ENCODE data around the gene BICC1. TPM values are rescaled to one million over a fixed set of nuclear protein-coding genes. Genes with fewer than 3 reads are reported as not detected.

BICC1 gene
- total and polyA plus RNA-seq, 2 of the 13 experiments (the other 11 are each of a cell fraction or from before 2014, with no cell fraction given): 0.18 to 1.5 TPM

DNA sequence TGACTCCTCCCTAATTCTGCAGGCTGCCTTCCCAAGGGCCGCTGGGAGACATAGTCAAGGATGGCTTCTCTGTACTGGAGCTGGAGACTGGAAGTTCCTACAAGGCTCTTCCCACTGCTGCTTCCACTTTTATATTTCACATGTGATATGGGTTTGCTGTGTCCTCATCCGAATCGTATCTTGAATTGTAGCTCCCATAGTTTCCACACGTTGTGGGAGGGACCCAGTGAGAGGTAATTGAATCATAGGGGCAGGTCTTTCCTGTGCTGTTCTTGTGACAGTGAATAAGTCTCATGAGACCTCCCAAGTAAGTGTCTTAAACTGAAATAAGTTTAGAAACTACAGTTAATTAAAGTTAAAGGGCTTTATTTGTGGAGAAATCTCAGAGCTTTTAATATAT is 47.0 kb upstream of the BICC1 start:
- Histone ChIP-seq H3K9ac (ENCODE audit: insufficient read depth, low read depth, low read length) (no peak overlapping the region), H3K79me2 (ENCODE audit: insufficient read depth, low read length) (no peaks in the 10 kb centered on the region), H3K4me1 (ENCODE audit: insufficient read depth, low read length) (peaks cover 48% of the 10 kb centered on the region), H3K27ac (ENCODE audit: extremely low read length, insufficient read depth, low read length) (no peak overlapping the region), H2AFZ (ENCODE audit: low read length) (no peak overlapping the region), H3K4me3 (replicated peaks in 1 of 3; ENCODE audit: insufficient read depth in 1 of 3, low read depth in 2 of 3, low read length in 3 of 3) (no peak overlapping the region), H3K4me2 (ENCODE audit: low read depth, low read length) (no peak overlapping the region), H4K20me1 (ENCODE audit: insufficient read depth, low read length) (no peaks in the 10 kb centered on the region), H3K9me3 (ENCODE audit: low read length) (0 out of 2 replicates have a peak, but pooled peaks cover 5% of the 10 kb centered on the region), H3K36me3 (replicated peaks in 1 of 2; ENCODE audit: control insufficient read depth in 1 of 2, insufficient read depth in 2 of 2, low read length in 2 of 2) (no peaks in the 10 kb centered on the region), H3K27me3 (ENCODE audit: control insufficient read depth in 1 of 2, insufficient read depth in 2 of 2, low read length in 2 of 2) (no peaks in the 10 kb centered on the region)
- TF ChIP-seq TARDBP (CRISPR knock-in tag; IDR thresholded peaks at IDR 0.05) (no peak), SIX1 (CRISPR knock-in tag; IDR thresholded peaks at IDR 0.05; ENCODE audit: borderline replicate concordance) (no peak)
- POLR2A ChIA-PET: interaction anchor here (1.0 kb wide), 1 partner anchor 12 kb away, joined by 3 read pairs; no protein-coding TSS in a partner anchor
- WGBS (ENCODE audit: low lambda C conversion rate): 83% methylated on average over 3 of the region's 4 CpGs
- FAIRE-seq (no peak), DNase-seq (ENCODE audit: low spot score) (no peak), ATAC-seq (no peak)
- CTCF ChIA-PET (ENCODE audit: low intra/inter-chr PET ratio, low total read pairs): no interaction called here
- intact Hi-C loops (cut with micrococcal nuclease; ENCODE audit: unreplicated experiment) (no loop called here), in situ Hi-C loops (cut with HindIII; ENCODE audit: extremely low pct_ligation_motif_present, low pct_unique_long_range_greater_than_20kb) (no loop called here)
- BruUV-seq (replicated peaks): no TSS peak

DNA sequence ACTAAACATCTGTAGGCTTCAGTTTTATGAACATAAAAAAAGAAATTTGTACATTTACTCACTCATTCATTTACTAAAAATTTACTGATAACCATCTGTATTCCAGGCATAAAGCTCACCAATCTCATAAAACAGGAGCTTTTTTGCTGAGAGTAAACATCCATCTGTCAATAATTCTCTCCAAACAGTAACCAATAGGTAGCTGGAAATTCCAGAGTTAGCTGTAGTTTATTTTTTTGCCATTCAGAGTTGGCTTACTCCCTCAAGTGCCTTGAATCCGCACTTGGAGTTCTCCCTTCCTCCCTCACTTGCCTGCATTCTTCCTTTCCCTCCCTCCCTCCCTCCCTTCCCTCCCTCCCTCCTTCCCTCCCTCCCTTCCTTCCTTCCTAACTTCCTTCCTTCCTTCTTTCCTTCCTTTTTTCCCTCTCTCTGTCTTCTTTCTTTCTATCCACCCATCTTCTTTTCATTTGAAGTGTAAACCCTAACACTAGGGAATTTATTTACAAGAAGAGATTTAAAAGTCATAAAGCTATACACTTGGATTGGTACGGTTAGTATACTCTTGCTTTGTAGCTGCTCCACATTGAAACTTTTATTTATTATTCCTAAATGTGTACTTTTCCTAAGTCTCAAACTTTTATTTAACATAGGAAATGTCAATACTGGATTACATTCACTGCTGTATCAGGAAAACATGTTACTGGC is 44.6 kb upstream of the BICC1 start:
- DNase-seq (ENCODE audit: low spot score): peak; percentile 37
- Histone ChIP-seq H3K27ac (ENCODE audit: extremely low read length, insufficient read depth, low read length) (peak overlapping the region; percentile 68), H3K27me3 (ENCODE audit: control insufficient read depth in 1 of 2, insufficient read depth in 2 of 2, low read length in 2 of 2) (no peaks in the 10 kb centered on the region), H3K36me3 (replicated peaks in 1 of 2; ENCODE audit: control insufficient read depth in 1 of 2, insufficient read depth in 2 of 2, low read length in 2 of 2) (no peaks in the 10 kb centered on the region), H4K20me1 (ENCODE audit: insufficient read depth, low read length) (no peaks in the 10 kb centered on the region), H3K9ac (ENCODE audit: insufficient read depth, low read depth, low read length) (peak overlapping the region; percentile 30; the same call in 1 of the 2 replicates), H3K4me1 (ENCODE audit: insufficient read depth, low read length) (peaks cover 48% of the 10 kb centered on the region), H3K79me2 (ENCODE audit: insufficient read depth, low read length) (no peaks in the 10 kb centered on the region), H3K9me3 (ENCODE audit: low read length) (no peaks in the 10 kb centered on the region), H3K4me2 (ENCODE audit: low read depth, low read length) (peak overlapping the region; percentile 47), H2AFZ (ENCODE audit: low read length) (no peak overlapping the region), H3K4me3 (replicated peaks in 1 of 3; ENCODE audit: insufficient read depth in 1 of 3, low read depth in 2 of 3, low read length in 3 of 3) (no peak overlapping the region; a peak in 1 of 6 replicates)
- no peak for FAIRE-seq
- WGBS (ENCODE audit: low lambda C conversion rate): 10% methylated on average over 2 of the region's 2 CpGs
- intact Hi-C loops (cut with micrococcal nuclease; ENCODE audit: unreplicated experiment) (loop anchor here (1.0 kb wide), 1 partner anchor 44 kb away; the partner anchor contains the start of gene BICC1), in situ Hi-C loops (cut with HindIII; ENCODE audit: extremely low pct_ligation_motif_present, low pct_unique_long_range_greater_than_20kb) (no loop called here)
- no TSS peak for BruUV-seq (replicated peaks)
- TF ChIP-seq CHD4 (IDR thresholded peaks at IDR 0.05; ENCODE audit: borderline replicate concordance, low read length) (peak; percentile 13; the same call in 1 of the 2 replicates), ZNF7 (CRISPR knock-in tag; IDR thresholded peaks at IDR 0.05) (peak; percentile 73), ZNF33A (CRISPR knock-in tag; IDR thresholded peaks at IDR 0.05; ENCODE audit: borderline replicate concordance) (0 out of 2 replicates have a peak, but pooled peaks have one; percentile 30), POLR2AphosphoS5 (IDR thresholded peaks at IDR 0.05; ENCODE audit: low read depth, low read length) (no peak), HNRNPK (IDR thresholded peaks at IDR 0.05; ENCODE audit: low read depth, low read length, poor library complexity, severe bottlenecking) (peak; percentile 92)
- POLR2A ChIA-PET: interaction anchor here (0.7 to 3.7 kb wide), 11 partner anchors 10 to 708 kb away, joined by 3 to 20 read pairs (median 4); partner anchors contain the start of genes PHYHIPL and TFAM
- ATAC-seq: peak; percentile 44
- CTCF ChIA-PET (ENCODE audit: low intra/inter-chr PET ratio, low total read pairs): no interaction called here
